Dendritic cell treated with granulocyte-macrophage colony-stimulating factor and Interleukin-4, amounts not matched to agents 40 ng/mL and 50 ng/mL, for 4 days (primary cell): Measurements from ENCODE around the gene THYN1.
A peak's percentile ranks its signal among the peaks of the same experiment; 100 is the strongest.
"Not testable (repeated sequence)": the region's sequence is repeated elsewhere in the genome, so short reads cannot be mapped to it uniquely, and the experiment has no call there.

Experiments used
- H3K27ac Mint-ChIP-seq: one replicate; pipeline ENCODE4 v1.8.0; 2022; ENCODE audit warnings: mild to moderate bottlenecking, mixed read lengths
- H3K27me3 Mint-ChIP-seq: one replicate; pipeline ENCODE4 v1.8.0; 2022; ENCODE audit warnings: mild to moderate bottlenecking, mixed read lengths
- H3K36me3 Mint-ChIP-seq: one replicate; pipeline ENCODE4 v1.8.0; 2022; ENCODE audit warnings: low read depth, mixed read lengths
- H3K4me1 Mint-ChIP-seq: one replicate; pipeline ENCODE4 v1.8.0; 2022; ENCODE audit warnings: low read depth, mixed read lengths
- H3K4me3 Mint-ChIP-seq: one replicate; pipeline ENCODE4 v1.8.0; 2022; ENCODE audit warnings: mild to moderate bottlenecking, moderate library complexity, mixed read lengths
- H3K9me3 Mint-ChIP-seq: one replicate; pipeline ENCODE4 v1.8.0; 2022; ENCODE audit warnings: mixed read lengths
- intact Hi-C: fragments of 100-400 bp; cut with micrococcal nuclease; formaldehyde crosslinking; loops from one replicate; pipeline ENCODE4 v1.15.0; 2022

THYN1 gene

DNA sequence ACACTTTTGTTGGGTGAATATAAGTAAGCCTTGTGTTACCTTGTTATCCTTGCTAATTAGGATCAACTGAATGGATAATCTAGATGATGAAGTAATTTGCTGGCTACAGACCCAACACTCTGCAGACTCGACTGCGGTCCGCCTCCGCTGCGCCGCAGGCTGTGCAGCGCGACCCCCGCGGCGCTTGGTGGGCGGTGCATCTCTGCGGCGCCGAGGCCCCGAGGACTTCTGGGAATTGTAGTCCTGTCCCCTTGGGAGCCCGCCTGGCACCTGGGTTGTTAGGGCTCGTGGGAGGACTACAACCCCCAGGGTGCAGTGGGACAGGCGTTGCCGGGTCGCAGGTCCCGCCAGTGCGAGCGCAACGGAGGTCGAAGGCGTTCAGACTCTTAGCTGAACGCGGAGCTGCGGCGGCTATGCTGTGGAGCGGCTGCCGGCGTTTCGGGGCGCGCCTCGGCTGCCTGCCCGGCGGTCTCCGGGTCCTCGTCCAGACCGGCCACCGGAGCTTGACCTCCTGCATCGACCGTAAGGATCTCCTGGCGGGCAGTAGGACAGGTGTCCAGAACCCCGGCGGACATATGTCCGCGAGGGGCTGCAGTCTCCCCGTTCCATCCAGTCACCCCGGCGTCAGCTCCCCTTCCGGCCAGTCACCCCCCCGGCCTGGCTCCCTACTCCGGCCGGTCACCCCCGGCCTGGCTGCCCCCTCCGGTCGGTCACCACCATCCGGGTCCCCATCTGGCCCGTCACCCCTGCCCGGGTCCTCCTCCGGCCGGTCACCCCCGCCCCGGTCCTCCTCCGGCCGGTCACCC is at the start of gene THYN1, which contains the start of gene ACAD8:
Gene THYN1, minus strand, starts transcription at position 165 of the 806 bp plus-strand sequence. CDS start 470 bp downstream, outside the sequence.
Gene ACAD8, plus strand, starts transcription at position 381 of the 806 bp plus-strand sequence. Its CDS starts 33 bp downstream, at position 414.
- intact Hi-C loops, result loop anchor here (1.0 to 10.0 kb wide), 2 partner anchors 29 to 49 kb away; partner anchors contain the start of gene VPS26B
- Mint-ChIP-seq H3K4me1 (peaks cover 27% of the 10 kb centered on the region), H3K27me3 (peaks cover 2% of the 10 kb centered on the region), H3K4me3 (peak within 1 kb of the TSS; percentile 96), H3K27ac (peak within 1 kb of the TSS; percentile 84), H3K36me3 (peaks cover 37% of the 10 kb centered on the region), H3K9me3 (no peaks in the 10 kb centered on the region)

DNA sequence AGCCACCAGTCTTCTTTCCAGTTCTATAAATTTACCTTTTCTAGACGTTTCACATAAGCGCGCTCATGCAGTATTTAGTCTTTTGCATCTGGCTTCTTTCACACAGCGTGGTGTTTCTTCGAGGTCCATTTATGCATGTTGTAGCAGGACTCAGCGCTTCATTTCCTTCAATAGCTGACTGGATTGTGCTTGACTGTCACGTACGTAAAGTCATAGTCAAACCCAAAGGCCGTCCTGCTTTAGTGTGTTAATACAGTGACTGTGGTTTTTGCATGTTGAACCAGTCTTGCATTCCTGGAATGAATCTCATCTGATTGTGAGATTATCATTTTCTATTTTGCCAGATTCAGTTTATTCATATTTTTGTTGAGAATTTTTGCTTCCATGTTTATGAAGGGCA is 41.5 kb upstream of the THYN1 start:
- Mint-ChIP-seq H3K9me3 (no peaks in the 10 kb centered on the region), H3K27me3 (peaks cover 7% of the 10 kb centered on the region), H3K36me3 (no peaks in the 10 kb centered on the region), H3K4me1 (no peaks in the 10 kb centered on the region), H3K27ac (no peak overlapping the region), H3K4me3 (no peak overlapping the region)
- intact Hi-C loops, result no loop called here

DNA sequence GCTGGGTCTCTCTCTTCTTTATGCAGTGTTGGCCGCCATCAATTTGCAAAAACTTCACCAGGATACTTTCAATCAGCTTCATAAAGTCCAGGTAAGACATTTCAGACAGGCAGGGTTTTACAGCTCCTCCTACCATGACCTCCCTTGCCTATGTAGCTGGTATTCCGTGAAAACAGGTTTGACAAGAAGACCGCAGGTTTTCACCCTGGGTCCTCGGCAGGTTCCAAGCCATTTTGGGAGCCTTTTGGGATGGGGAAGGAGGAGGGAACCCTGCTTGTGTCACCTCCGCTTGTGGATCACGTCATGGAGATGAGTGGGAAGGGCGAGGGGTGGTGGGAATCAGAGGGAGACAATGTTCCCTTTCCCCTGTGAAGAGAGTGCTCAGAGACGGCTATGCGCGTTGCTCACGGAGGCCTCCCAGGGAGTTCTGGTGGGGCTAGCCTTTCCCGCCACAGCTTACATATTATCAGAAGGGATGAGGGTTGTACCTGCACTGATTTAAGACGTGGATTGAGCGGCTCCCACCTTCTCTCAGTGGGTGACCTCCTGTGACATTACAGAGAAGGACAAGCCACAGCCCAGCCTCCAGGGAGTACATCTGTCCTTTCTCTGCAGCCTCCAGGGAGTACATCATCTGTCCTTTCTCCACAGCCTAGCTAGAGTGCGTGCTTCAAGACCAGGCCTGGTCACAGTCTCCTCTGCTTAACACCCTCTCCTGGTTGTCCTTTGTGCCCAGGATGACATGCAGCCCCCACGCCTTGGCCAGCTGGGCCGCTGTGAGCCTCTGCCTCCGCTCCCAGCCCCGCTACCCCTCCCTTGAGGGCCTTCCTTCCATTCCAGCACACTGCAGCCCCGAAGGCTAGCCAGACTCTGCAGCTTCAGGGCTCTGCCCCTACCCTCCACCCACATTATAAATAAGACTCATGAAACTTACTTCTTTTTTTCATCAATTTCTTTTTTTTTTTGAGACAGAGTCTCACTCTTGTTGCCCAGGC is 40.3 kb upstream of the THYN1 start:
- intact Hi-C loops, result no loop called here
- Mint-ChIP-seq H3K9me3 (no peaks in the 10 kb centered on the region), H3K4me3 (no peak overlapping the region), H3K27me3 (peaks cover 7% of the 10 kb centered on the region), H3K4me1 (no peaks in the 10 kb centered on the region), H3K27ac (no peak overlapping the region), H3K36me3 (no peaks in the 10 kb centered on the region)

DNA sequence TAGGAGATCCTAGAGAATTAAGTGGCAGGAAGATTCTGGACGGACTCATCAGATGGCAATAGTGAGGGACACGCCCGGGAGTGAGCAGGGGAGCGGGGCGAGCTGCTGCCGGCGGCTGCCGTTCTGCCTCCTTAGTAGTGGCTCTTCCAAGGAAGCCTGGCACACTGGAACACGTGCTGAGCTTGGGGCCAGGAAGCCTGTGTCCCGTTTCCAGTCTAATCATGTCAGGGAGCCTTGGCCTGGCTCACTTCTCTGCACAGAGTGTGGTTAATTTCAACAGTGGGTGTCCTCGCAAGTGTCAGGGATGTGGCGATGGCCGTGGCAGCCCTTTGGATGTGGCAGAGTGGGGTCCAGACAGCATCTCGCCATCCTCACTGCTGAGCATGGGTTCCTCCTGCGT is 39.5 kb upstream of the THYN1 start:
- no peak overlapping the region for H3K4me3 Mint-ChIP-seq
- H3K27me3 Mint-ChIP-seq, result peaks cover 9% of the 10 kb centered on the region
- intact Hi-C loops, result no loop called here
- no peaks in the 10 kb centered on the region for H3K9me3 Mint-ChIP-seq
- H3K36me3 Mint-ChIP-seq, result no peaks in the 10 kb centered on the region
- no peaks in the 10 kb centered on the region for H3K4me1 Mint-ChIP-seq
- H3K27ac Mint-ChIP-seq, result no peak overlapping the region

DNA sequence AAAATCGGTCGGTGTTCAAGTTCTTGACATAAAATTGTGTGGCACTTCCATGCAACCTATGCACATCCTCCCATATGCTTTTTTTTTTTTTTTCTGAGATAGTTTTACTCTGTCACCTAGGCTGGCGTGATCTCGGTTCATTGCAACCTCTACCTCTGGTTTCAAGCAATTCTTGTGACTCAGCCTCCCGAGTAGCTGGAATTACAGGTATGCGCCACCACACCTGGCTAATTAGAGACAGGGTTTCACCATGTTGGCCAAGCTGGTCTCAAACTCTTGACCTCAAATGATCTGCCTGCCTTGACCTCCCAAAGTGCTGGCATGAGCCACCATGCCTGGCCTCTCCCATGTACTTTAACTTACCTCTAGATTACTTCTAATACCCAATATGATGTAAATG is 38.0 kb upstream of the THYN1 start:
- intact Hi-C loops, result no loop called here
- Mint-ChIP-seq H3K36me3 (no peaks in the 10 kb centered on the region), H3K27me3 (peaks cover 9% of the 10 kb centered on the region), H3K9me3 (no peaks in the 10 kb centered on the region), H3K4me1 (no peaks in the 10 kb centered on the region), H3K4me3 (no peak overlapping the region), H3K27ac (no peak overlapping the region)

DNA sequence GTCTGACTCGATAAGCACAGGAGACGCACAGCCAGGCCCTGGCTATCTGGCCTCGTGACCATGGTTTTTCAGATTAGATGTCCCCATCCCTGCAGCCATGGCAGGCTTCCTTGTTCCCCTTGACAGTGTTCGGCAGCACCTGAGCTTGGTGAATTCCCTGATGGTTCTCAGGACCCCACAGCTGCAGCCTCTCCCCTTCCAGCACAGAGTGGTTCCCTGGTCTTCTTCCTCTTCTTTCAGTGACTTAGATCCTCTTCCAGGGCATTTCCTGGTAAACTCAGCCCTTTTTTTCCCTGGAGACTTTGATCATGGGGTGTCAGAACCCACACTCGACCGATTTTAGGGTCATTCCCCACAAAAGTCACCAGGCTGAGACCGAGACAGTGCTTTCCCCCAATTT is 37.5 kb upstream of the THYN1 start:
- no peaks in the 10 kb centered on the region for H3K4me1 Mint-ChIP-seq
- H3K27me3 Mint-ChIP-seq, result peaks cover 12% of the 10 kb centered on the region
- no peak overlapping the region for H3K27ac Mint-ChIP-seq
- no peak overlapping the region for H3K4me3 Mint-ChIP-seq
- H3K9me3 Mint-ChIP-seq, result no peaks in the 10 kb centered on the region
- intact Hi-C loops, result no loop called here
- no peaks in the 10 kb centered on the region for H3K36me3 Mint-ChIP-seq

DNA sequence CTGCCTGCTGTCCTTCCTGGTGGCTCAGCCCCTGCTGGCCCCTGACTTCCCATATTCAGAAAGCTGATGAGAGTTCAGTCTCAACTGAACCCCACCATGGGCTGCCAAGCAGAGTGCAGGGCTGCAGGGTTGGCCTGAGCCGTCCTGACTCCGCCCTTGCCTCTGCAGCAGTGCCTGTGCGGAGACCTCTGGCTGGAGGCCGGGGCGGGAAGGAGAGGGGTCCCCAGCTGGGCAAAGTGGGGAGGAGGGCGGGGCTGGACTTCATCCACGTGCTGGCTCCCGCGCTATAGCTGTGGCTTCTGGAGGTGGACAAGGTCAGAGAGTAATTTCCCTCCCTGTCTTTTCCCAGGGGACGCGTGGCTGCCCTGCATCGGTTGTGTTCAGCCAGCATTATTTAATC is 36.6 kb upstream of the THYN1 start:
- H3K4me3 Mint-ChIP-seq, result no peak overlapping the region
- peaks cover 9% of the 10 kb centered on the region for H3K27me3 Mint-ChIP-seq
- no peaks in the 10 kb centered on the region for H3K4me1 Mint-ChIP-seq
- H3K9me3 Mint-ChIP-seq, result no peaks in the 10 kb centered on the region
- H3K27ac Mint-ChIP-seq, result no peak overlapping the region
- intact Hi-C loops, result no loop called here
- H3K36me3 Mint-ChIP-seq, result no peaks in the 10 kb centered on the region

DNA sequence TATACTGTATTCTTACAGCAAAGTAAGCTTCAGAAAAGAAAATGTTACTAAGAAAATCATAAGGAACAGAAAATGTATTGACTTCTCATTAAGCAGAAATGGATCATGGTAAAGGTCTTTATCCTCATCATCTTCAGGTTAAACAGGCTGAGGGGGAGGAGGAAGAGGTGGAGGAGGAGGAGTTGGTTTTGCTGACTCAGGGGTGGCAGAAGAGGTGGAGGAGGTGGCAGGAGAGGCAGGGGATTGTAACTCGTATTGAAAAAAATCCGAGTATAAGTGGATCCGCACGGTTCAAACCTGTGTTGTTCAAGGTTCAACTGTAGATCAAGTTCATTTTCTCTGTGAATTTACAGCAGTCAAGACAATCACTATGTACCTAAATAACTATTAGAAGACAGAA is 36.0 kb upstream of the THYN1 start:
- Mint-ChIP-seq H3K4me3 (no peak overlapping the region), H3K27ac (no peak overlapping the region), H3K4me1 (no peaks in the 10 kb centered on the region), H3K9me3 (no peaks in the 10 kb centered on the region), H3K36me3 (no peaks in the 10 kb centered on the region), H3K27me3 (peaks cover 9% of the 10 kb centered on the region)
- intact Hi-C loops, result no loop called here

DNA sequence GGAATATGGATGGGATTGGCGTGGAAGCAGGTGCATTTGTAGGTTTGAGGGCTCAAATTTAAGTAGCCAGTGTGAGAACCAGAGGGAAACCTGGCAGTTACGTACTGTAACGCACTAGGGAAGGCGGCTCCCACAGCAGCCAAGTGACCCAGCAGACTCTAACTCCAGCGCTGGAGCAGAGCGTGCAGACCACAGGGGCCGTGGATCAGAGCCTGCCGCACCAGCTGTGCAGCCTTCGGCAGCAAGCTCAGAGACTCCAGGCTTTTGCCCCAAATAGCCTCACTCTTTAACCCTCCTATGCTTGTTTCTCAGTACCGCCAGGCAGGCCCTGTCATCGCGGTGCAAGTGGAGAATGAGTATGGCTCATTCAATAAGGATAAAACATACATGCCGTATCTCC is 35.3 kb upstream of the THYN1 start:
- Mint-ChIP-seq H3K9me3 (no peaks in the 10 kb centered on the region), H3K27me3 (peaks cover 13% of the 10 kb centered on the region), H3K4me3 (no peak overlapping the region), H3K4me1 (no peaks in the 10 kb centered on the region), H3K27ac (no peak overlapping the region), H3K36me3 (no peaks in the 10 kb centered on the region)
- intact Hi-C loops, result no loop called here

DNA sequence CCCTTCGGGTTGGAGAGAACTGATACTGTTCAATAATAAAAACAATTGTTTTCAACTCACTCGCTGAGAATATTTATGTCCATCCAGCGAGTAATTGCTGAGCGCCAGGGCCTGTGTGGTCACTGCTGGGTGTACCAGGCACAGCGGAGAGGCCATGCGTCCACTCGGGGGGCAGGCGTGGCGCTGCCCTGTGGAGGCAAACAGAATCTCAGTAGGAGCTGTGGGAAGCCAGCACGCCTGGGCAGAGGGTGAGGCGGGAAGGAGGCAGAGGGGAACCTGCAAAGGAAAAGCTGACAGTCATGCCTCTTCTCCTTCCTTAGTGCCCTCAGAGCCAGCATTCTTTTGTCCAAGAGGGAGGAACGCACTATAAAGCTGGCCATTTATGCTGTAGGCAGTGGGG is 34.4 kb upstream of the THYN1 start:
- H3K4me3 Mint-ChIP-seq, result no peak overlapping the region
- H3K27ac Mint-ChIP-seq, result no peak overlapping the region
- H3K27me3 Mint-ChIP-seq, result peaks cover 18% of the 10 kb centered on the region
- no peaks in the 10 kb centered on the region for H3K36me3 Mint-ChIP-seq
- H3K9me3 Mint-ChIP-seq, result no peaks in the 10 kb centered on the region
- intact Hi-C loops, result no loop called here
- H3K4me1 Mint-ChIP-seq, result no peaks in the 10 kb centered on the region

DNA sequence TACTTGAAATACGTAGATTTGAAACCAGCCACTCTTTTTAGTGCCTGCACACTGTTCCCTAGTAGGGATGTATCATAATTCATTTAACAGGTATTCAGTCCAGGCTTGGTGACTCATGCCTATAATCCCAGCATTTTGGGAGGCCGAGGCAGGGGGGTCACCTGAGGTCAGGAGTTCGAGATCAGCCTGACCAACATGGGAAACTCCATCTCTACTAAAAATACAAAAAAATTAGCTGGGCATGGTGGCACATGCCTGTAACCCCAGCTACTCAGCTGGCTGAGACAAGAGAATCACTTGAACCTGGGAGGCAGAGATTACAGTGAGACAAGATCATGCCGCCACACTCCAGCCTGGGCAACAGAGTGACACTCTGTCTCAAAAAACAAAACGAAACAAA is 31.2 kb upstream of the THYN1 start:
- H3K9me3 Mint-ChIP-seq, H3K36me3 Mint-ChIP-seq, H3K4me1 Mint-ChIP-seq, intact Hi-C loops, H3K27ac Mint-ChIP-seq, H3K4me3 Mint-ChIP-seq: not testable (repeated sequence)
- H3K27me3 Mint-ChIP-seq, result peaks cover 34% of the 10 kb centered on the region

DNA sequence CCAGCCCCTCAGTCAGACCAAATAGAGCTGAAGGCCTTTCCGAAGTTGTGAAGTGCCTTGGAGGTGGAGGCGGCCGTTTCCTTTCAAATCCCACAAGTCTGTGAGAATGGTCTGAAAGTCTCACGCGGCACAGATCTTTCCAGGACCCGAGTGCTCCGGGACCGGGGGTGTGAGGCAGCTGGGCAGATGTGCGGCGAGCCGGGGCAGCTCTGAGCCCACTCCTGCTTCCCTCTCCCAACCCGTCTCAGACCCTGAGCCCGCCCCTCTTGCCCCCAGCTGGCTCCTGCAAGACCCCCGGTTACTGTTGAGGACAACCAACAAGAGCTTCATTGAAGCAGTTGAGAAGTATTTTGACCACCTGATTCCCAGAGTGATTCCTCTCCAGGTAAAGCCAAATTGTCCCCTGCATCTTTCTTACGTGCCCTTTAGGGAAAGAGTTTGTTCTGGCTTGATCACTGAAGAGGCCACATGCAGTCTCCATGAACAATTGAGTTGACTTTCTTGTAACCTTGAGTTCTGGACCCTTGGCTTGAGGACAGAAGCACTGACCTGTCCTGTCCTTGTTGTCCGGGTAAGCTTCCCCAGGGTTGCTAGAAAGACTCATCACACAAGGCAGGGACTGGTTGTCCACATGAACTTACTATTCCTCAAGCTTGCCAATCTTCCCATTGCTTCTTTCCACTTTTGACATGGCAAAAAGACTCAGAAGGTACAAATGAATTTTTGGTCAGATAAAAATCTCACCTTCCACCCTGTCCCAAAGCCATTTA is 30.5 kb upstream of the THYN1 start:
- H3K9me3 Mint-ChIP-seq, result no peaks in the 10 kb centered on the region
- intact Hi-C loops, result no loop called here
- H3K27me3 Mint-ChIP-seq, result peaks cover 38% of the 10 kb centered on the region
- H3K36me3 Mint-ChIP-seq, result no peaks in the 10 kb centered on the region
- H3K4me3 Mint-ChIP-seq, result no peak overlapping the region
- no peaks in the 10 kb centered on the region for H3K4me1 Mint-ChIP-seq
- no peak overlapping the region for H3K27ac Mint-ChIP-seq

DNA sequence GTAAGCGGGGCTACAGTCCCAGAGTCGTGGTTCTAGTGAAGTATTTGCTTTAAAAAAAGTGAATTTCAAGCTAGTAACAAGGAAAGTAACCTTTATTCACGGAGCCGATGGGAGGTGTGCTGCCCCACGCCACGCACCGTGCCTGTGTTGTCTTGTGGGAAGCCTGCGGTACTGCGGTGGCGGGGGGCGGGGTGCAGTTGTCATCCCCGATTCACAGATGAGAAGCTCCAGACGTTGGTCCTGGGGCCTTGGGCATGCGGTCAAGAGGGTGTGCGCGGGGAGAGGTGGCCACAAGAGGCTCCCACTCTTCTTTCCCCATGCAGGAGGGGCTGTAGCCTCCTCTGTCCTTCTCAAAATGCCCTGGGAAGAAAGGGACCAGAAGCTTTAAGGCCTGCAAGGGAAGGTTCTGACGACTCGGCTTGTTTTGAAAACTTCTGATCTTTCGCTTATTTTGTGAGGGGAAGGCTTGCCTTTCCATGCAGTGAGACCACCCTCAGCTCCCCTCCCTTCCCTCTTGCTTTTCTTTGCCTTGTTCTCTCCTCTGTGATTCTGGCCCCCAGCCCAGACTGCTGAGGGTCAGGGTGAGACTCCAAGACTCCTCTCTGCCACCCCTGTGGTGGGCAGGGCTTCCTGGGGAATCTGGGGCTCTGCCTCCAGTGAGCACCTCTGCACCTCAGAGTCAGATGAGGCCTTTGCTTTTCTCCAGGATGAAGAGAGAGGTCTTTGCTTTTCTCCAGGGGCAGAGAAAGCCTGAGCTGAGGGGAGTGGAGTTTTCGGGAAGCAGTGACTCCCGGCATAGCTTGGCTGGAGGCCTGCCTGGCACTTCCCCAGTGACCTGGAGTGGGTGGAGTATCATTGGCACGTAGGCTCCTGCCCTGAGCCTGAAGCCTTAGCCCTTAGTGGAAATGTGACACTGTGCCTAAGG is 29.2 kb upstream of the THYN1 start:
- no peaks in the 10 kb centered on the region for H3K9me3 Mint-ChIP-seq
- H3K36me3 Mint-ChIP-seq, result no peaks in the 10 kb centered on the region
- intact Hi-C loops, result no loop called here
- no peak overlapping the region for H3K27ac Mint-ChIP-seq
- no peaks in the 10 kb centered on the region for H3K4me1 Mint-ChIP-seq
- H3K4me3 Mint-ChIP-seq, result no peak overlapping the region
- peaks cover 47% of the 10 kb centered on the region for H3K27me3 Mint-ChIP-seq
